GM12891 (cell line): ENCODE results near the gene AVL9.

Experiments used
- POLR2A ChIP-seq: IDR thresholded peaks from 2 replicates; pipeline ENCODE4 v1.6.1; 2011; ENCODE audit warnings: low read depth, low read length, control low read depth
- POLR2AphosphoS5 ChIP-seq: IDR thresholded peaks from 2 replicates; pipeline ENCODE4 v1.6.1; 2011; ENCODE audit warnings: low read depth, low read length, control low read depth
- POU2F2 ChIP-seq: IDR thresholded peaks from 2 replicates; pipeline ENCODE4 v1.6.1; 2011; ENCODE audit warnings: low read depth, mild to moderate bottlenecking, control low read depth, low read length, moderate library complexity
- SPI1 ChIP-seq: IDR thresholded peaks from 2 replicates; pipeline ENCODE4 v1.6.1; 2011; ENCODE audit warnings: low read depth, low read length, control low read depth
- TAF1 ChIP-seq: IDR thresholded peaks from 2 replicates; pipeline ENCODE4 v1.6.1; 2011; ENCODE audit warnings: low read depth, low read length, control low read depth

GRCh38 chr7:32447218-32447617, 48.1 kb upstream of the AVL9 start:
- no peak for TF ChIP-seq POLR2A
- TF ChIP-seq POLR2AphosphoS5, result no peak
- no peak for TF ChIP-seq TAF1
- TF ChIP-seq POU2F2, result no peak
- TF ChIP-seq SPI1, result no peak
